Measurements from ENCODE around the gene CERS5. TPM values are rescaled to one million over a fixed set of nuclear protein-coding genes. Genes with fewer than 3 reads are reported as not detected.

Gene CERS5
- total RNA-seq, 2 donors from 2014 or later: 27.6 to 41.7 TPM

DNA sequence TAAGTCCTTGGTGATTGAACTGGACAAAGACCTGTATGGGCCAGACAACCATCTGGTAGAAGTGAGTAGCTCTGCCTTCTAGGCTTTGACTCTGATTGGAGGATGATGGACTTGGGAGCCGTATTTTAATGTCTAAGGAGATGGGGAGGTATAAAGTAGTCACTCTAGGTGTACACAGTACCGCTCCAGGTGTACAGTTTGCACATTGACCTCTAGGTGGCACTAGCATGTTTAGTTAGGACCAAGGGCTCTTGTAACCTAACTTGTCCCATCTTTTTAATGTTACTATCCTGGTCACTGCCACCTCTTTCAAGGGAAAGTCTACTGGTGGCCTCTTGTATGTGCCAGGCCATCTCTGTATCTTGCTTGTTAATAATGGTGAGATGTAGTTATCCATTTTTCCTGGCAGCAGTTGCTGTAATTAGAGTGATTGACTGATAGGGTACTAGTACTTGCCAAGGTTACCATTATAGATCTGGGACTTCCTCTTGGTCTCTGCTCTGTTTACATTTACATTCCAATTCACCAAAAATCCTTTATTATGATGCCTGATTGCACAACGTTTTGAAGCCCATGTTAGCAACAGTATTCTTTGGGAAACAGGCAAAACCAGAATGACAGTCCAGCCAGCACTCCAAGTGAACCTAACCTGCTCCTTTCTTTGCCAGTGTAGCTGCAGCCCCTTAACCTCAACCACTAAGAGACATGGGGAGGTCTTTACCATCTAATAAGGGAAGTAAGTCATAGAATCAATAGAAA lies 78.4 kb downstream of the CERS5 start:
- no peaks in the 10 kb centered on the region for H3K9me3 ChIP-seq
- H3K27ac ChIP-seq: no peak overlapping the region
- peaks cover 0 to 5% of the 10 kb centered on the region in 2 donors for H3K36me3 ChIP-seq
- H3K4me3 ChIP-seq: no peak overlapping the region
- DNase-seq (ENCODE audit: low spot score): peak; percentile 61
- 21% methylated on average over 3 of the region's 3 CpGs for WGBS
- TF ChIP-seq, protein P1, sequence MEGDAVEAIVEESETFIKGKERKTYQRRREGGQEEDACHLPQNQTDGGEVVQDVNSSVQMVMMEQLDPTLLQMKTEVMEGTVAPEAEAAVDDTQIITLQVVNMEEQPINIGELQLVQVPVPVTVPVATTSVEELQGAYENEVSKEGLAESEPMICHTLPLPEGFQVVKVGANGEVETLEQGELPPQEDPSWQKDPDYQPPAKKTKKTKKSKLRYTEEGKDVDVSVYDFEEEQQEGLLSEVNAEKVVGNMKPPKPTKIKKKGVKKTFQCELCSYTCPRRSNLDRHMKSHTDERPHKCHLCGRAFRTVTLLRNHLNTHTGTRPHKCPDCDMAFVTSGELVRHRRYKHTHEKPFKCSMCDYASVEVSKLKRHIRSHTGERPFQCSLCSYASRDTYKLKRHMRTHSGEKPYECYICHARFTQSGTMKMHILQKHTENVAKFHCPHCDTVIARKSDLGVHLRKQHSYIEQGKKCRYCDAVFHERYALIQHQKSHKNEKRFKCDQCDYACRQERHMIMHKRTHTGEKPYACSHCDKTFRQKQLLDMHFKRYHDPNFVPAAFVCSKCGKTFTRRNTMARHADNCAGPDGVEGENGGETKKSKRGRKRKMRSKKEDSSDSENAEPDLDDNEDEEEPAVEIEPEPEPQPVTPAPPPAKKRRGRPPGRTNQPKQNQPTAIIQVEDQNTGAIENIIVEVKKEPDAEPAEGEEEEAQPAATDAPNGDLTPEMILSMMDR (IDR thresholded peaks at IDR 0.05): peak in 3 of 4 experiments; percentile 53 to 78 (median 69)
- no peak for TF ChIP-seq POLR2A (IDR thresholded peaks at IDR 0.05)
- TF ChIP-seq POLR2AphosphoS5 (IDR thresholded peaks at IDR 0.05): peak; percentile 20
- intact Hi-C loops (cut with DNase I): loop anchor here (5.0 kb wide), 1 partner anchor 79 kb away; the partner anchor contains the start of gene CERS5
- no peaks in the 10 kb centered on the region for H3K4me1 ChIP-seq (replicated peaks)
- no peaks in the 10 kb centered on the region for H3K27me3 ChIP-seq (replicated peaks; ENCODE audit: insufficient read depth)

DNA sequence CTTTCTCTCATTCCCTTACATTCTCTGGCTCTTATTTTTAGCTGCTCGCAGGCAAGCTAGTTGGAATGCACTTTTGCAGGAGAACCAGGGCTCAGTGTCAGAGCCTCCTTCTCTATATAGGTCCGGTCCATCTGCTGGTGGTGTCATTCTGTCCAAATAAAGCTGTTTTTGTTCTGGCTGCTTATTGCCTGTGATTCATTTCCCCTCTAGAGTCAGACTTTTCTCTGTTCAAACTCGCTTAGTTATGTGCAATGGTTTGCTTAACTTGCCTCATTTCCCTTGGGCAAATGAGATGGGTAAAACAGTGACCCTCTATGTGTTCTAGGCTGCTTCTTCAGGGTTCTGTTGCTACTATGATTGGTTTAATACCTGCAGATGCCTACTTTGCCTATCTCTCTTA lies 79.2 kb downstream of the CERS5 start:
- Histone ChIP-seq H3K4me1 (replicated peaks) (no peaks in the 10 kb centered on the region), H3K4me3 (no peak overlapping the region), H3K9me3 (no peaks in the 10 kb centered on the region), H3K27me3 (replicated peaks; ENCODE audit: insufficient read depth) (no peaks in the 10 kb centered on the region), H3K36me3 (peaks cover 0 to 5% of the 10 kb centered on the region in 2 donors), H3K27ac (no peak overlapping the region)
- intact Hi-C loops (cut with DNase I): loop anchor here (5.0 kb wide), 1 partner anchor 79 kb away; the partner anchor contains the start of gene CERS5
- no peak for TF ChIP-seq POLR2AphosphoS5 (IDR thresholded peaks at IDR 0.05)
- TF ChIP-seq, protein P1 (IDR thresholded peaks at IDR 0.05): no peak
- TF ChIP-seq POLR2A (IDR thresholded peaks at IDR 0.05): no peak
- WGBS: 47% methylated on average over 3 of the region's 3 CpGs
- no peak for DNase-seq (ENCODE audit: low spot score)

DNA sequence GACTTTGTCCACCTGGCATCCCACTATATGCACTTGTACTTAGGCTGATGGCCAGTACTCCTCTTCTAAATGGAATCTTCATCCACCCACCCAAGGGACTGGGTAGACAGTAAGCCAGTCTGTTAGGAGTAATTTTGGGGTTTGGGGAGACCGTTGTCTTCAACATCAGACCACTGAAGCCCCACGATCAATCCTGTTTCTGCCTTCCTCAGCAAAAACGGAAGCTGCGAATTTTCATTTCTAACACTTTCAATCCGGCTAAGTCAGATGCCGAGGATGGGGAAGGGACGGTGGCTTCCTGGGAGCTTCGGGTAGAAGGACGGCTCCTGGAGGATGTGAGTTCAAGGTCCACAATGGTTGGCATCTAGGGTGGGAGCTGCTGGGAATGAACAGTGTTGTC lies 80.0 kb downstream of the CERS5 start:
- no peak for DNase-seq (ENCODE audit: low spot score)
- H3K4me3 ChIP-seq: no peak overlapping the region
- 85% methylated on average over 9 of the region's 9 CpGs for WGBS
- no peaks in the 10 kb centered on the region for H3K27me3 ChIP-seq (replicated peaks; ENCODE audit: insufficient read depth)
- H3K9me3 ChIP-seq: no peaks in the 10 kb centered on the region
- H3K27ac ChIP-seq: no peak overlapping the region
- H3K36me3 ChIP-seq: peaks cover 0 to 5% of the 10 kb centered on the region in 2 donors
- TF ChIP-seq, protein P1 (IDR thresholded peaks at IDR 0.05): no peak
- intact Hi-C loops (cut with DNase I): loop anchor here (5.0 kb wide), 1 partner anchor 80 kb away; the partner anchor contains the start of gene CERS5
- no peaks in the 10 kb centered on the region for H3K4me1 ChIP-seq (replicated peaks)

DNA sequence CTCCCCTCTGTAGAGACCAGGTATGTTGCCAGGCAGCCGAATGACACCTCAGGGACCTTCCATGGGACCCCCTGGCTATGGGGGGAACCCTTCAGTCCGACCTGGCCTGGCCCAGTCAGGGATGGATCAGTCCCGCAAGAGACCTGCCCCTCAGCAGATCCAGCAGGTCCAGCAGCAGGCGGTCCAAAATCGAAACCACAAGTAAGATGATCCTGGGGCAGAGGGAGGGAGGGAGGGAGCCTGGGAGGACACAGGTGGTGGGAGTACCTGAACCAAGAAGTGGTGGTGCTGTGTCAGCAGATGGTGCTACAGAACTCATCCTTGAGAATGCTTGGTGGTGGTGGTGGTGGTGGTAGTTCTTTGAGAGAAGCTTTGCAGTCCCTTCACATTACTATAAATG lies 81.0 kb downstream of the CERS5 start:
- Histone ChIP-seq H3K27ac (peak overlapping the region; percentile 95 to 97), H3K4me1 (replicated peaks) (no peaks in the 10 kb centered on the region)

More for the DNA sequence above, 81.0 kb downstream of the CERS5 start:
- Histone ChIP-seq H3K4me3 (no peak overlapping the region), H3K36me3 (peaks cover 0 to 5% of the 10 kb centered on the region in 2 donors), H3K27me3 (replicated peaks; ENCODE audit: insufficient read depth) (no peaks in the 10 kb centered on the region), H3K9me3 (no peaks in the 10 kb centered on the region)
- TF ChIP-seq POLR2A (IDR thresholded peaks at IDR 0.05): no peak
- TF ChIP-seq, protein P1 (IDR thresholded peaks at IDR 0.05): no peak
- no peak for TF ChIP-seq POLR2AphosphoS5 (IDR thresholded peaks at IDR 0.05)
- no peak for DNase-seq (ENCODE audit: low spot score)
- intact Hi-C loops (cut with DNase I): loop anchor here (5.0 kb wide), 1 partner anchor 81 kb away; the partner anchor contains the start of gene CERS5
- 39% methylated on average over 5 of the region's 5 CpGs for WGBS

All from prostate gland (tissue), 2 donors.